BE2C (cell line): ENCODE data around the gene ZER1.

Source experiments
- DNase-seq: peaks from one replicate; pipeline ENCODE4 v3.0.0-alpha.2; 2020
- H3K27me3 ChIP-seq: fragments of 250-450 bp; sonication (Bioruptor Pico); 2 replicates; pipeline ENCODE4 v1.5.1; 2020; ENCODE audit warnings: mild to moderate bottlenecking
- H3K36me3 ChIP-seq: fragments of 250-450 bp; sonication (Bioruptor Pico); 2 replicates; pipeline ENCODE4 v1.5.1; 2020; ENCODE audit warnings: mild to moderate bottlenecking
- H3K4me1 ChIP-seq: fragments of 250-450 bp; sonication (Bioruptor Pico); 2 replicates; pipeline ENCODE4 v1.5.1; 2020
- H3K4me3 ChIP-seq: 2 replicates; pipeline ENCODE4 v1.5.1; 2011; ENCODE audit warnings: low read depth, low read length
- H3K9me3 ChIP-seq: fragments of 250-450 bp; sonication (Bioruptor Pico); 2 replicates; pipeline ENCODE4 v1.5.1; 2020
- CTCF ChIP-seq: IDR thresholded peaks from 2 replicates; pipeline ENCODE4 v1.5.1; 2012; ENCODE audit warnings: mild to moderate bottlenecking, low read depth, low read length

Gene ZER1

DNA sequence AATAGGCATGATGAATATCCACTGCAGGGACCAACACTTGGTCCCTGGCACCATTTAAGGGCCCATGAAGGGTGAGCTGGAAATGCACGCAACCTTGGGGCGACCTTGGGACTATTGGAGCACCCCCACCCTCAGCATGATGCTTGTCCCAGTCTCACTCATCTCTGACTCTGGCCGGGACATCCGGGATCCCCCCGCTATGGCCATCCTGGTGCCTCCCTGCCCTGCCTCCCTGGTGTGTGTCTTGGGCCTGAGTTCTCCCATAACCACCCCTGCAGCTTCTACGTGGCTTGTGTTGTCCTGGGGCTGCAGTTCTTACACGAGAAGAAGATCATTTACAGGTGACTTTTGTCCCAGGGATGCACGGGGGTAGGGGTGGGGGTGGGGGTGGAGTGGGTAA is 53.7 kb downstream of the ZER1 start:
- no peaks in the 10 kb centered on the region for H3K27me3 ChIP-seq
- H3K36me3 ChIP-seq: no peaks in the 10 kb centered on the region; the same call in 1 of the 2 replicates
- no peaks in the 10 kb centered on the region for H3K4me1 ChIP-seq
- no peaks in the 10 kb centered on the region for H3K9me3 ChIP-seq
- no peak for TF ChIP-seq CTCF
- no peak for DNase-seq
- no peak overlapping the region for H3K4me3 ChIP-seq

DNA sequence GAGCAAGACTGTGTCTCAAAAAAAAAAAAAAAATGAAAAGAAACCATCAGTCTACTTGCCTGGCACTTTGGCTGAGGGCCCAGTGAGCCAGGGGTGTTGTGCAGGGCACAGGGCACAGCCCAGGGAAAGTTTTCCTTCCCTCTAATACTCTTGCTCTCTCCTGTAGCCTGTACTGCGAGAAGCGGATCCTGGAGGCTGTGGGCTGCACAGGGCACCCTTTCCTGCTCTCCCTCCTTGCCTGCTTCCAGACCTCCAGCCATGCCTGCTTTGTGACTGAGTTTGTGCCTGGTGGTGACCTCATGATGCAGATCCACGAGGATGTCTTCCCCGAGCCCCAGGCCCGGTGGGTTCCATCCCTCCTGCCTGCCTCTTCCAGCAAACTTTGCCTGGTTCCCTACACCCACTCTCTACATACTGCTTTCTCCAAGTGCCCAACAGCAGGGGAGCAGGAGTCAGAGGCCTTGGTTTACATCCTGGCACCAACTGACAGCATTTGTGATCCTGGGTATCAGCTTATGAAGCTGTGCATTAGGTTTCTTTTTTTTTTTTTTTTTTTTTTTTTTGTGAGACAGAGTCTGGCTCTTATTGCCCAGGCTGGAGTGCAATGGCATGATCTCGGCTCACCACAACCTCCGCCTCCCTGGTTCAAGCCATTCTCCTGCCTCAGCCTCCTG is 55.0 kb downstream of the ZER1 start:
- no peak for TF ChIP-seq CTCF
- H3K27me3 ChIP-seq: no peaks in the 10 kb centered on the region
- H3K36me3 ChIP-seq: no peaks in the 10 kb centered on the region; the same call in 1 of the 2 replicates

GRCh38 chr9:128715436-128715750 is 56.3 kb downstream of the ZER1 start:
- no peaks in the 10 kb centered on the region; the same call in 1 of the 2 replicates for H3K36me3 ChIP-seq
- no peak for TF ChIP-seq CTCF
- H3K27me3 ChIP-seq: no peaks in the 10 kb centered on the region
- H3K9me3 ChIP-seq: no peaks in the 10 kb centered on the region
- DNase-seq: no peak
- no peak overlapping the region for H3K4me3 ChIP-seq
- no peaks in the 10 kb centered on the region for H3K4me1 ChIP-seq

More for the DNA sequence above, 55.0 kb downstream of the ZER1 start:
- no peaks in the 10 kb centered on the region for H3K9me3 ChIP-seq
- no peaks in the 10 kb centered on the region for H3K4me1 ChIP-seq
- no peak overlapping the region for H3K4me3 ChIP-seq
- DNase-seq: no peak

DNA sequence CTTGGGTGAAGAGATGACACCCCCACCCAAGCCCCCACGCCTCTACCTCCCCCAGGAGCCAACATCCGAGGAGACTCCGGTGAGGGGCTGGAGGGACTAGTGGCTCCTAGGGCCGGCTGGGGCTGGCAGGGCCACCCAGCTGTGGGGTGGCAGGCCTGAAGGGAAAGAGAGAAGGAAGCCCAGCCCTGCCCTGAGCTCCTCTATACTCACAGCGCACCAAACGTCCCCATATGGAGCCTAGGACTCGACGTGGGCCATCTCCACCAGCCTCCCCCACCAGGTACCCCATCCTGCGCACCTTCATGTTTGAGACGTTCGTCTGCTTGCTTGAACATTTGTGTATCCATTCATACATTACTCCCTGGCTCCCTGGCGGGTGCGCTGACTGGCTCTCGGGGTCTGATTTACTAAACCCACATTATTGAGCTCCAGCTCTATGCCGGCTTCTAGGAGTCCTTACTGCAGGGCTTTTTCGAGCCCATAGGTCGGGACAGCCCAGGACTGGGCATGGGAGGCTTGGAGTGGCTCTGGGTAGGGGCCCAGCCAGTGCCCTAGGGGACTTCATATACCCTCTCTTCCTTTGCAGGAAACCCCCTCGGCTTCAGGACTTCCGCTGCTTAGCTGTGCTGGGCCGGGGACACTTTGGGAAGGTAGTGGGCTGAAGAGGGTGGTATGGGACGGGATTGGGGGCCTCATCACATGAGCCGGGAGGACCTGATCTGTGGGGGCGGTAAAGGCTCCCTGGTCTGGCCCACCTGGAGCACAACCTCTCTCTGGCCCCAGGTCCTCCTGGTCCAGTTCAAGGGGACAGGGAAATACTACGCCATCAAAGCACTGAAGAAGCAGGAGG is 56.9 kb downstream of the ZER1 start:
- no peak for TF ChIP-seq CTCF
- Histone ChIP-seq H3K36me3 (no peaks in the 10 kb centered on the region; the same call in 1 of the 2 replicates), H3K4me1 (no peaks in the 10 kb centered on the region), H3K9me3 (no peaks in the 10 kb centered on the region), H3K4me3 (no peak overlapping the region), H3K27me3 (no peaks in the 10 kb centered on the region)
- DNase-seq: no peak

- DNase-seq: no peak
- Histone ChIP-seq H3K9me3 (no peaks in the 10 kb centered on the region), H3K4me3 (no peak overlapping the region), H3K27me3 (no peaks in the 10 kb centered on the region), H3K36me3 (no peaks in the 10 kb centered on the region; the same call in 1 of the 2 replicates), H3K4me1 (no peaks in the 10 kb centered on the region)
- TF ChIP-seq CTCF: no peak
Measured at GRCh38 chr9:128713941-128714573, 57.7 kb downstream of the ZER1 start.
